Suppressor macrophage treated with lipopolysaccharide for 1 hour (primary cell): ENCODE results near the gene IL10RB.
"Not testable (repeated sequence)": the region's sequence is repeated elsewhere in the genome, so short reads cannot be mapped to it uniquely, and the experiment has no call there.

Experiments
- DNase-seq, 3 donors: peaks; one replicate each; pipeline ENCODE4 v3.0.0-alpha.2; 2020 to 2022

The IL10RB gene

DNA sequence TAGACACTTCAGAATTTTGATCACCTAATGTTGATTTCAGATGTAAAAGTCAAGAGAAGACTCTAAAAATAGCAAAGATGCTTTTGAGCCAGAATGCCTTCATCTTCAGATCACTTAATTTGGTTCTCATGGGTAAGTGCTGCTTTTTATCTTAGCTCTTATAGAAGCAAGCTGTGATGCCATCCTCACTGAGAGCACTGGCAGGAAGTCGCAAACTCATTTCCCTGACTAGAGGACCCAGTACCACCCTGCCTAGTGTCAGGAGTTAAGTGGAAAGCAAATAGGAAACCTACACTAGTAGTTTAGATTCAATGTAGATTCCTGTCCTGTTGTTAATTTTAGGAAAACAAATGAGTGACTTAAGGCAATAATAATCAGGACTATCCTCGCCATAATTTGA is 24.3 kb upstream of the IL10RB start:
- DNase-seq: no peak

DNA sequence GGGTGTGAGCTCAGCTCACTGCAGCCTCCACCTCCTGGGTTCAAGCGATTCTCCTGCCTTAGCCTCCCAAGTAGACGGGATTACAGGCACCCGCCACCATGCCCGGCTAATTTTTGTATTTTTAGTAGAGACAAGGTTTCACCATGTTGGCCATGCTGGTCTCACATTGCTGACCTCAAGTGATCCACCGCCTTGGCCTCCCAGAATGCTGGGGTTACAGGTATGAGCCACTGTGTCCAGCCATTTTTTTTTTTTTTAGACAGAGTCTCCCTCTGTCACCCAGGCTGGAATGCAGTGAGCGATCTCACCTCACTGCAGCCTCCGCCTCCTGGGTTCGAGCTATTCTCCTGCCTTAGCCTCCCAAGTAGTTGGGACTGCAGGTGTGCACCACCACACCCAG is 23.3 kb upstream of the IL10RB start:
- not testable (repeated sequence) for DNase-seq

- DNase-seq: peak in 1 of 3 donors; percentile 53
Measured at GRCh38 chr21:33244082-33244778, 21.9 kb upstream of the IL10RB start.

DNA sequence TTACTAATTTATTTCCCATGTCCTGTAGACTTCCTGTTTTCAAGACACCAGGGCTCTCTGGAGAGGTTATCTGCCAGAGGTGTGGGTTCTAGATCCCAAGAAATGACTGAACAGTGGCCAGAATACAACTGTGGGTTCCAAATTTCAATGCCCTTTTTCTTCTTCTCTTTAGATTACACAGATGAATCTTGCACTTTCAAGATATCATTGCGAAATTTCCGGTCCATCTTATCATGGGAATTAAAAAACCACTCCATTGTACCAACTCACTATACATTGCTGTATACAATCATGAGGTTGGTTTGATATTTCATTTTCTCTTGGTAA is 21.4 kb upstream of the IL10RB start:
- DNase-seq: peak in 1 of 3 donors; percentile 47

DNA sequence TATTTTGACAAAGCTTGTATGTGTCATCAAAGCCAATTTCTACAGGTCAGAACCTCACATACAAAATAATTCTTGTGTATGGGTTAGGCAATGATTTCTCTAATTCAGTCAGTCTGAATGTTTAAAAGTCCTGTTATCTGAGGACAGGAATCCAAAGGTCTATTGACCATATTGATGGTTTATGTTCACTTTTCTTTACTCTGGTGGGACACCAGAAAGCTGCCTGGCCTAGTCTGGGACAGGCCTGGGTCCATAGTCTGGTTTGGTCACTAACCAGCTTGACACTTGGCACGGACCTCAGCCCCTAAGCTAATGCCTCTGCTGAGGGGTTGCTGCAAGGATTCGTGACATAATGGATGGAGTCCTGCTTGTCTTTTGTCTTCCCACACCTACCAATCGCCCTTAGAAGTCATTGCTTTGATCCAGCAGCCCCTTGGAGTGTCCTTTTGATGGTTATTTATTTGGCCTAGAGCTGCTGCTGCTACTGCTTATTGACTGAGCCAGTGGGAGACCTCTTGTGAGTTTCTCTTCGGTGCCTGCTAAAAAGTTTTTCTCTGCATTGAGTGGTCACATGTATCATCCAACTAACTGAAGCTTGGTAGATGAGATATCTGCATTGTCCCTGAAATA is 20.8 kb upstream of the IL10RB start:
- DNase-seq: no peak

GRCh38 chr21:33246506-33246905 is 19.7 kb upstream of the IL10RB start:
- DNase-seq: peak in 1 of 3 donors; percentile 39

DNA sequence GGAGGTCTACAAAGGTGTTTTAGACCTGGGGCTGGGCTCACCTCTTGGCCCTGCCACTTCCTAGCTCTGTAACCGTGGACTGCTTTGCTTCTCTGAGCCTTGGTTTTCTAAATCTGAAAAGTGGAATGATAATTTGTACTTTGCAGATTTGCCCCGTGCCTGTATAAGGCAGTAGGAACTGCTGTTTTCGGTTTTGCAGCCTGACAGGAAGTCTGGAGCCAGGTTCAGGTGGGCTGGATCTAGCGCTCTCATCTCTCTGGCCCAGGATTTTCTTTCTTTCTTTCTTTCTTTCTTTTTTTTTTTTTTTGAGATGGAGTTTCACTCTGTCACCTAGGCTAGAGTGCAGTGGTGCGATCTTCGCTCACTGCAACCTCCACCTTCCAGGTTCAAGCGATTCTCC is 19.2 kb upstream of the IL10RB start:
- no peak for DNase-seq

DNA sequence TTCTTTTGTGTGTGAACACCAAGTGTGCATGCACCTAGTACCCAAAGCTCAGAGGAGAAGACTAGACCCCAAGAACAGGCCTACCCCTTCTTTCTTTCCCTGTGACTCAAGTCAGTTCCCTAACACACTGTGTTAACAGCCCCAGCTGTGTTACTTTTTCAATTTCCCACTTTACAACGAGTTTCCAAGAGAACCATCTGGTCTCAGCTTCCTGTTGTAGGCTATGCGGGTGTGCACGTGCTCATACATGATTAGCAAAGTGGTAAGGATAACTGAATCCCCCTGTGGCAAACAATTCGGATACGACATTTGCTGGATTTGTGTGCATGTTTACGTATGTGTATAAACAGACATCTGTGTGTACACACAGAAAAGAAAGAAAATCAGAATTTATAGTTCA is 18.6 kb upstream of the IL10RB start:
- peak in 2 of 3 donors; percentile 45 to 65 for DNase-seq

DNA sequence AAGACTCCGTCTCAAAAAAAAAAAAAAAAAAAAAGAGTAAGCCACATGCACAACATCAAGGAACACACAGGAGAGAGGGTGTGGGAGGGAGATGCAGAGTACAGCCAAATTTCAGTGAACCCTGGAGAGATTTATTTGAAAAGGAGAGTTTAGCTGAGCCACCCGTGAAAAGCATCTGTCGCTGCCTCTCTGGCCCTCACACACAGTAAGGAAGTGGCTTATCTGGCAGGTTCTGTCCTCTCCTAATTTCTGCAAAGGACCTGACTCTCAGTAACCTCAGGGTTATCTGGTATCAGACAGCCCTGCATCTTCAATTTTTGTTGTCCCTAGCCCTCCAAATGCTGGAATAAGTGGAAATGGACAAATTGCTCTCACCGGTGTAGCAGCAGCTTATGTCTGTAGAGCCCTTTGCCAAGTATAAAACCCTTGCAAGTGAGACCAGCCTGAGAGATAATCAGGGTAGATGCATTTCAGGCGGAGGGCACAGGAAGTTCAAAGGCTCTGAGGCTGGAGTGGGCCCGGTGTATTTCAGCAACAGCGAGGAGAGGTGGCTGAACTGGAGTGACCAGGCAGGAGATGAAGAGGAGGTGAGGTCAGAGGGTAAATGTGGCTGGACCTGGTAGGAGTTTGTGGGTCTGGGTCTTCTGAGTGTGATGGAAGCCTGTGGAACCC is 16.7 kb upstream of the IL10RB start:
- DNase-seq: no peak

DNA sequence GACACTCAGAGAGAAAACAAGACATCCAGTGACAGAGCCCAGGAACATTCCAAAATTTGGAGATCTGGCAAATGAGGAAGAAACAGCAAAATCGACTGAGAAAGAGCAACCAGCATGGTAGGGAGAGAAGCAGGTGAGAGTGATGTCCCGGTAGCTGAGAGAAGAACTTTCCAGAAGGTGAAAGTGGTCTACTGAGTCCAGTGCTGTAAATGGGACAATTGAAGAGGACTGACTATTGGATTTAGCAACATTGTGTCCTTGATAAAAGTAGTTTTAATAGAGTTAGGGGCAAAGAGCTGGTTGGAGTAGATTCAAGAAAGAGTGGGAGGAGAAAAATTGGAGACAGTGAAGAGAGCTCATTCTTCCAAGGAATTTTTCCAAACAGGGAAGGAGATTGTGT is 15.0 kb upstream of the IL10RB start:
- DNase-seq: no peak

DNA sequence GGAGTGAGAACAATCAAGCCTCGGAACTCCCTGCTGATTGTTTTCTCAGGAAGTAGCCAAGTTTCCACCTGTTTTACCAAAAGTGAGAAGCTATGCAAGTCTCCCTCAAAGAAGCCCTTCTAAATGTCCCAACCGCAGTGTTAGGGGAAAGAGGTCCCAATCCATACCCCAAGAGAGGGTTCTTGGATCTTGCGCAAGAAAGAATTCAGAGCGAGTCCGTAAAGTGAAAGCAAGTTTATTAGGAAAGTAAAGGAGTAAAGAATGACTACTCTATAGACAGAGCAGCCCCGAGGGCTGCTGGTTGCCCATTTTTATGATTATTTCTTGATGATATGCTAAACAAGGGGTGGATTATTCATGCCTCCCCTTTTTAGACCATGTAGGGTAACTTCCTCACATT is 12.8 kb upstream of the IL10RB start:
- not testable (repeated sequence) for DNase-seq

DNA sequence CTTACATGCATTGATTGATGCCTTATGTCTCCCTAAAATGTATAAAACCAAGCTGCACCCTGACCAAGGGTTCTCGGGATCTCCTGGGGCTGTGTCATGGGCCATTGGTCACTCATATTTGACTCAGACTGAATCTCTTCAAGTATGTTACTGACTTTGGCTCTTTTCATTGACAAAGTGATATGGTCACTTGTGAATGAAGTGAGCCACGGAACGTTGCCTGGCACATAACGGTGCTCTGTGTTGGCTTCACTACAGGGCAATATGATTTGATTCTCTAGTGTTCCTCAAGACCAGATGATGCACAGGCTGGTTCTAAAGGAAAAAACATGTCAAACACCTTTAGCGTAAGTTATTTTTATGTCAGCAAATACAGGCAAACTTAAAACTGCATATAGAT is 11.4 kb upstream of the IL10RB start:
- DNase-seq: no peak

GRCh38 chr21:33255404-33255803 is 10.8 kb upstream of the IL10RB start:
- no peak for DNase-seq

DNA sequence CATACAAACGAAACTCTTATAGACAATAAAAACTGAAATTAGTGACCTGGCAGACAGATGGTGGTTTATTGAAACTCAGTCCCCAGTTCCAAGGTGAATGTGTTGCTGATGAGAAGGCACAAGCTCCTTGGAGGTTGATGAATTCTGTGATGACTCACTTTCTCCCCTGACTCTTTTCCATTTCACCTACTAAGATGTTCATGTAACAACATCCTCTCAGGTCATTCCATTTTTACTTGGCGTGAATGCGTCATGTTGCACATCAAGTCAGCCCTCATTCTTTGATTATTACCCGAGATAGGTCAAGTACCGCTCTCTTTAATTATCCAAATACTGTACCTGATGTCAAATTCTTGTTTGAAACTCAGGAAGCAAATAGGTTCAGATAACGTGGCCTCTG is 10.1 kb upstream of the IL10RB start:
- no peak for DNase-seq

DNA sequence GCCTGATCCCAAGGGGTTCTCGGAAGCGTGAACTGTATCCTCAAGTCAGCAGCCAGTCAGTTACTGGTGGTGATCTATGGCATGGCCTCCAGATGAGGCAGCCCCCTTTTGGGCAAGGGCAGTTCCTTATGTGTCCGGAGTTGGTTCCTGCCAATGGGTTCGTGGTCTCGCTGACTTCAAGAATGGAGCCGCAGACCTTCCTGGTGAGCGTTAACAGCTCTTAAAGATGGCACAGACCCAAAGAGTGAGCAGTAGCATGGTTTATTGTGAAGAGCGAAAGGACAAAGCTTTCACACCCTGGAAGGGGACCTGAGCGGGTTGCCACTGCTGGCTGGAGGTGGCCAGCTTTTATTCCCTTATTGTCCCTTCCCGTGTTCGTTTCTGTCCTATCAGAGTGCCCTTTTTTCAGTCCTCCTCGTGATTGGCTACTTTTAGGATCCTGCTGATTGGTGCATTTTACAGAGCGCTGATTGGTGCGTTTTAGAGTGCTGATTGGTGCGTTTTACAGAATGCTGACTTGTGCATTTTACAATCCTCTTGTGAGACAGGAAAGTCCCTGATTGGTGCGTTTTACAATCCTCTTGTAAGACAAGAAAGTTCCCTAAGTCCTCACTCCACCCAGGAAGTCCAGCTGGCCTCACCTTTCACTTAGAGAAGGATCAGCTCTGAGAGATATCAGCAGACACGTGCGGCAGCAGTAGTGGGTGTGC is 8.9 kb upstream of the IL10RB start:
- DNase-seq: no peak

- no peak for DNase-seq
Measured at GRCh38 chr21:33258475-33258874, 7.7 kb upstream of the IL10RB start.

- DNase-seq: peak in 2 of 3 donors; percentile 55 to 57
Measured at GRCh38 chr21:33259428-33259827, 6.7 kb upstream of the IL10RB start.

- DNase-seq: peak in 2 of 3 donors; percentile 43 to 46
Measured at GRCh38 chr21:33259995-33260394, 6.2 kb upstream of the IL10RB start.

DNA sequence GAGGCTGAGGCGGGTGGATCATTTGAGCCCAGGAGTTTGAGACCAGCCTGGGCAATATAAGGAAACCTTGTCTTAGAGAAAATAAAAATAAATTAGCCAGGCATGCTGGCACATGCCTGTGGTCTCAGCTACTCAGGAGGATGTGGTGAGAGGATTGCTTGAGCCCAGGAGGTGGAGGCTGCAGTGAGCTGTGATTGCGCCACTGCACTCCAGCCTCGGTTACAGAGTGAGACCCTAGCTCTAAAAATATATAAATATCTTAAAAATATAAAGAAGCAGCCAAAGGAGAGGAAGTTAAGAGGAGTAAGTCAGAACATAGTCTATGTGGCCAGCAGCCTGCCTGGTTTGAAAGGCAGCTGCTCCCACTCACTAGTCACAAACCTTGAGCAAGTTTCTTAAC is 4.5 kb upstream of the IL10RB start:
- peak in 2 of 3 donors; percentile 39 to 45 for DNase-seq

DNA sequence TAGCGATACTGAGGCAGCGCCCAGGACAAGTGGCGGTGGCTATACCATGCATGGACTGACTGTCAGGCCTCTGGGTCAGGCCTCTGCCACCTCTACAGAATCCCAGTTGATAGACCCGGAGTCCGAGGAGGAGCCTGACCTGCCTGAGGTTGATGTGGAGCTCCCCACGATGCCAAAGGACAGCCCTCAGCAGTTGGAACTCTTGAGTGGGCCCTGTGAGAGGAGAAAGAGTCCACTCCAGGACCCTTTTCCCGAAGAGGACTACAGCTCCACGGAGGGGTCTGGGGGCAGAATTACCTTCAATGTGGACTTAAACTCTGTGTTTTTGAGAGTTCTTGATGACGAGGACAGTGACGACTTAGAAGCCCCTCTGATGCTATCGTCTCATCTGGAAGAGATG is 3.2 kb upstream of the IL10RB start:
- DNase-seq: no peak

- DNase-seq: no peak
Measured at GRCh38 chr21:33264561-33264960, 1.6 kb upstream of the IL10RB start.

DNA sequence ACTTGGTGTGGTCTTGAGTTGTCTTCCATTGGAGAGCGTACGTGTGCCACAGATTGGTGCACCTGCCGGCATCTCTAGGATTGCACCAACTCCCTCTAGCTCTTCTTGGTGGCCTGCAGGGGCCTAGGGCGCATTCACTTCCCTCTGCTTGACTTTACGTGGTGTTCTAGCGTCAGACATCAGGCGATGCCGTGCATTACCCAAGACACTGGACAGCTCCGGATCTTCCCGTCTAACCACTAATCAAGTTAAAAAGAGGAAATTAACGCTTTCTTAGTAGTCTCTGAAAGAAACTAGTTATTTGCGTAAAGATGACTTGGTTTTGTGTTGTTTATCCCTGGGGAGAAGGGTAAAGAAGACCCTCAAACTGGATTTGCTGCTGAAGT is 510 bp upstream of the IL10RB start:
- DNase-seq: peak; percentile 91 to 98 (median 96)

DNA sequence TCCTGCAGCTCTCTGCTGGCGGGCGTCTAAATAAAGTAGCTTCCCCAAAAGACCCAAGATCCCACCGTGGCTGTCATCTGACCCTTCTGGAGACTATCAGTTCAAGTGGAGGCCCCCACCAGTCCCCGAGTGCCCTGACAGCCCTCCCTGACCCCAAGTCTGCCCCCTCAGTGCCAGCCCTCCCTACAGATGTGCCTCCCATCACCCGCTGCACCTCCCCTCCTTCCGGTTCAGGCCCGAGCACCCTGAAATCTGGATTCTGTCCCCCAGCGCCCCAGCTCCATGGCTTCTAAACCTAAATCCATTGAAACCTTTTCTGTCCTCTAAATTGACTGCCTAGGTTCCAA is 595 bp downstream of the IL10RB start:
- DNase-seq: no peak

DNA sequence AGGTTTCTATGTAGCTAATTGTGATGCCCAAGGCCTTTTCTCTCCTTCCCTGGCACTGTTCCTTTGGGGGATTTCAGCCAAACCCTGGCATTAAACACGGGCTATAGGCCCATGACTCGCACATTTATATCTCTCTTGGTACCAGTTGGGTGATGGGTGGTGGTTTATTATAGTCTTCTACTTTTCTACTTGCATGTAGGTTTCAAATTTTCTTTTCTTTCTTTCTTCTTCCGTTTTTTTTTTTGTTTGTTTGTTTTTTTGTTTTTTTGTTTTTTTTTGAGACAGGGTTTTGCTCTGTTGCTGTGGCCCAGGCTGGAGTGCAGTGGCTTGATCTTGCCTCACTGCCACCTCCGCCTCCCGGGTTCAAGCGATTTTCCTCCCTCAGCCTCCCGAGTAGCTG is 1.1 kb downstream of the IL10RB start:
- DNase-seq: peak in 2 of 3 donors; percentile 34 to 45
